Epidermal melanocyte (primary cell): ENCODE results near the gene POC1B.
"Not testable (repeated sequence)": the region's sequence is repeated elsewhere in the genome, so short reads cannot be mapped to it uniquely, and the experiment has no call there.

Experiments used
- DNase-seq: peaks from one replicate; pipeline ENCODE4 v3.0.0; 2011; ENCODE audit warnings: low spot score; ENCODE audit not compliant: insufficient read length

The POC1B gene

GRCh38 chr12:89468017-89468416 is 57.8 kb downstream of the POC1B start:
- no peak for DNase-seq

GRCh38 chr12:89464974-89465592 is 60.8 kb downstream of the POC1B start:
- no peak for DNase-seq

GRCh38 chr12:89461649-89462612 is 63.9 kb downstream of the POC1B start:
- peak; percentile 43 for DNase-seq

- no peak for DNase-seq
Observed at GRCh38 chr12:89461190-89461589, 64.7 kb downstream of the POC1B start.

GRCh38 chr12:89459279-89459678 is 66.6 kb downstream of the POC1B start:
- DNase-seq = not testable (repeated sequence)

GRCh38 chr12:89456565-89456964 is 69.3 kb downstream of the POC1B start:
- DNase-seq = no peak

GRCh38 chr12:89454080-89454848 is 71.6 kb downstream of the POC1B start:
- no peak for DNase-seq

- DNase-seq = no peak
Observed at GRCh38 chr12:89453121-89453978, 72.5 kb downstream of the POC1B start.

- DNase-seq = no peak
Observed at GRCh38 chr12:89451841-89452251, 74.0 kb downstream of the POC1B start.

- no peak for DNase-seq
Observed at GRCh38 chr12:89450907-89451306, 74.9 kb downstream of the POC1B start.

- DNase-seq = no peak
Observed at GRCh38 chr12:89448951-89449371, 76.9 kb downstream of the POC1B start.

GRCh38 chr12:89448526-89448925 is 77.3 kb downstream of the POC1B start:
- no peak for DNase-seq

GRCh38 chr12:89439941-89440340 is 85.9 kb downstream of the POC1B start:
- no peak for DNase-seq

- DNase-seq = no peak
Observed at GRCh38 chr12:89437231-89437630, 88.6 kb downstream of the POC1B start.

GRCh38 chr12:89436062-89436461 is 89.8 kb downstream of the POC1B start:
- no peak for DNase-seq

- DNase-seq = no peak
Observed at GRCh38 chr12:89433634-89434033, 92.2 kb downstream of the POC1B start.

GRCh38 chr12:89432396-89432795 is 93.5 kb downstream of the POC1B start:
- DNase-seq = no peak

GRCh38 chr12:89429528-89429927 is 96.3 kb downstream of the POC1B start:
- no peak for DNase-seq

- no peak for DNase-seq
Observed at GRCh38 chr12:89427508-89428156, 98.2 kb downstream of the POC1B start.

GRCh38 chr12:89424846-89425245 is 101.0 kb downstream of the POC1B start:
- no peak for DNase-seq
